Dermis microvascular lymphatic vessel endothelial cell (primary cell): ENCODE results near the gene GNG13. TPM values are rescaled to one million over a fixed set of nuclear protein-coding genes. Genes with fewer than 3 reads are reported as not detected.
A peak's percentile ranks its signal among the peaks of the same experiment; 100 is the strongest.

ENCODE experiments used
- DNase-seq, 2 donors: peaks; one replicate each; pipeline versions ENCODE4 v3.0.0 to v3.0.0-alpha.2; 2010; ENCODE audit warnings: low read depth in 2 of 2
- total RNA-seq: library from RNA; depleted of rRNA; stranded (reverse); fragments of >200 nt; gene quantifications from 2 replicates; pipeline ENCODE4 v1.2.1, GENCODE V29; 2014

GNG13 gene
- total RNA-seq, 1 donor from 2014 or later, result not detected

DNA sequence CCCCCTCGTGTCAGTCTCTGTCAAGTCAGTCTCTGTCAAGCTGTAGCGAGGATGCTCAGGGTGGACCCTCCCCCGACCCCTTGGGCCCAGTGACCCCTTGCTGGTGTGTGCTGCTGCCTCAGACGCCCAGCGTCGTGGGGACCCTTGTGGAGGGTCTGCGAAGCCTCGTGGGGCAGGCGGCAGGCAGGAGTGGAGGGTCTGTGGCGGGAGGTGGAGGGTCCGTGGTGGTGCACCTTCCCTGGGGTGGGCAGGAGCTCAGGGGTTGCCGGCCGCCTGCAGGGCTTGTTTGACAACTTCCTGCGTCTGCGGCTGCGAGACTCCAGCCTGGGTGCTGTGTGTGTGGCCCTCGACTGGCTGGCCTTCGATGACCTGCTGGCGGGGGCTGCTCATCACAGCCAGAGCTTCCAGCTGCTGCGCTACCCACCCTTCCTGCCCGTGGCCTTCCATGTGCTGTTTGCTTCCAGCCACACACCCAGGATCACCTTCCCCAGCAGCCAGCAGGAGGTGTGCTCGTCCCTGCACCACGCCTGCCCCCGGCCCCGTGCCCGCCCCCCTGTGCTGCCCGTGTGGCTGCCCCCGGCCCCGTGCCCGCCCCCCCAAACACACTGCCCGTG lies 5.6 kb downstream of the GNG13 start:
- no peak for DNase-seq

DNA sequence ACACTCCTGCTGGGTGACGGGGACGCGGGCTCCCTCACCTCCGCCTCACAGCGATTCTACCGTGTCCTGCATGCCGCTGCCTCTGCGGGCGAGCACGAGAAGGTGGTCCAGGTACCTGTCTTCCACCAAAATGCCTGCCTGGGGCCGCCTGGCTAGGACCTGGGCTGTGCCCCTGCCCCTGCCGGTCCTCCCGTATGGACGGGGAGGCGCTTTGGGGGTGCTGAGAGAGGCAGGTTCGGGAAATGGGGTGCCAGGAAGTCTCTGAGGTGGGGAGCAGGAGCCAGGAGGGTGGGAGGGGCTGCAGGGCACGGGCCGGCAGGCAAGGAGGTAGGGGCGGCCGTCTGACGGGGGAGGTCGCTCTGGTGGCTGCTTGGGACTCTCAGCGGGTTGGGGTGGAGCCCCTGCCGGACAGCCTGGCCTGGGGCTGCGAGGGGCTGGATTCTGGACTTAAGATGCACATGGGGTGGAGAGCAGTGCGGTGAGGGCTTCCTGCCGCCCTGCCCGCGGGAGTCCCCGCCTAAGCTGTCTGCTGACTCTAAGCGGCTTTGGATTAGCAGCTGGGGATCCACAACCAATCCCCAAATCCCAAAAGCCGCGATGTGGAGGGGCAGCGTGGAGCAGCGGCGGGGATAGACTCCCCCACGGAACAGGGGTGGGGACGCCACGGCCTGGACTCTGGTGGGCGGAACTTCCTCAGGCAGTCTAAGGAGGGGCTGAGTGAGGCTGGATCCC lies 6.3 kb downstream of the GNG13 start:
- DNase-seq, result no peak

DNA sequence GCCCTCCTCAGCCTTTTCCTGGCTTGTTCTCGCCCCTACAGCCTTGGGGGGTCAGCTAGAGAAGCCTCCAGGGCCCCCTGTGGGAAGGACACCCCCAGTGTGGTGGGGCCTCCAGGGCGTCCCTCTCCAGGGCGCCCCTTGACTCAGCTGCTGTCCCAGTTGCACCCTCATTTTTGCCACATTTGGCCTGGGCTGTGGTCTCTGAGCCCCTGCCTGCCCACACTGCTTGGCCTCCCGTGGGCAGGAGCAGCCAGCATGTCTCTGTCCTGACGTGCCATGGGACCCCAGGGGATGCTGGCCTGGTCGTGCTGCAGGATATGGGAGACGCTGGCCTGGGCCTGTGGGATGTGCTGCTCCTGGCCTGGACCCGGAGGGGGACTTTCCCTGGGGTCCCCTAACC lies 7.1 kb downstream of the GNG13 start:
- DNase-seq, result no peak

DNA sequence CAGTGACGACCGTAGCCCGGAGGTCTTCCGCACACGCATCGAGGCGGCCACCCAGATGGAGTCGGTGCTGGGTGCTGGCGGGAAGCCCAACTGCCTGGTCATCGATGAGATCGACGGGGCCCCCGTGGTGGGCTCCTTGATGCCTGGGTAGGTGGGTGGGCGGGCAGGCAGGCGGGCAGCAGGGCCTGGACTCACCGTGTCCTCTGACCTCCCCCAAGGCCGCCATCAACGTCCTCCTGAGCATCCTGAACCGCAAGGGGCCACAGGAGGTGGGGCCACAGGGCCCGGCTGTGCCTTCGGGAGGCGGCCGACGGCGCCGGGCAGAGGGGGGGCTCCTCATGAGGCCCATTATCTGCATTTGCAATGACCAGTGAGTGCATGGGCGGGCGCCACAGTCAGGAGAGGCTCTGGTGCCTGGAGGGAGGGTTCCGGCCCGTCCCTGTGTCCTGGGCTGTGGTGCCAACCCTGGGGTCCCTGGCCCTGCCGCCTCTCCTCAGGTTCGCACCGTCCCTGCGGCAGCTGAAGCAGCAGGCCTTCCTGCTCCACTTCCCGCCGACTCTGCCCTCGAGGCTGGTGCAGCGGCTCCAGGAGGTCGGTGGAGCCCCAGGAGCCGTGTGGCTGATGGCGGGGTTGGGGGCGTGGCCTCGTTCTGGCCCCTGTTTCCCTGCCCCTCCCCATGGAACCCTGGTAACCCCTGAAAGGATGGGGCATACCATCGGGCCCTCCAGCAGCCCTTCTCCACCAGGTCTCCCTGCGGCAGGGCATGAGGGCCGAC lies 8.1 kb downstream of the GNG13 start:
- DNase-seq, result no peak

DNA sequence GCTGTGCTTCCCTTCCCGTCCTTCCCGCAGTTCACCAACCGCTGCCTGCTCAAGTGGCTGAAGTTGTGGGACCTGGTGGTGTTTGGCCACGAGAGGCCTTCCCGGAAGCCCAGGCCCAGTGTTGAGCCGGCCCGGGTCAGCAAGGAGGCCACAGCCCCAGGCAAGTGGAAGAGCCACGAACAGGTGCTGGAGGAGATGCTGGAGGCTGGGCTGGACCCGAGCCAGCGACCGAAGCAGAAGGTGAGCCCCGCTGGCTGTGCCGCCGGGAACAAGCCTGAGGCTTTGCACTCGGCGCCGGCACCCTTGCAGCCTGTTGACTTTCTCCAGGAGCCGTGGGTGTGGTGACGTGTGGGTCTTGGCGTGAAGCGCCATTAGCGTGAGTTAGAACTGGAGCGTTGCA lies 9.4 kb downstream of the GNG13 start:
- DNase-seq, result no peak

DNA sequence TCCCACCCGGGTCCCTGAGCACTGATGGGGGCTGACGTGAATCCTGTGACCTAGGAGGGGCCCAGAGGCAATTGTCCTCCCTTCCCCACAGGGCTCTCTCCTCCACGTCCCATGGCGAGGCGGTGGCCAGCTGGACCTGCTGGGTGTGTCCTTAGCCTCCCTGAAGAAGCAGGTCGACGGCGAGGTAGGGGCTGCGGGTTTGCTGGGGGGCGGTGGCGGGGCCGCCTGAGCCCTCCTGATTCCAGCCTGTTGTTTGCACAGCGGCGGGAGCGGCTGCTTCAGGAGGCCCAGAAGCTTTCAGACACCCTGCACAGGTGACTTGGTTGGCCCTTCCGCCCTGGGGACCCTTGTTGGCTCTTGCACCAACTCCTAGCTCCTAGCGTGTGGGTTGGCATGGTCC lies 10.4 kb downstream of the GNG13 start:
- no peak for DNase-seq

DNA sequence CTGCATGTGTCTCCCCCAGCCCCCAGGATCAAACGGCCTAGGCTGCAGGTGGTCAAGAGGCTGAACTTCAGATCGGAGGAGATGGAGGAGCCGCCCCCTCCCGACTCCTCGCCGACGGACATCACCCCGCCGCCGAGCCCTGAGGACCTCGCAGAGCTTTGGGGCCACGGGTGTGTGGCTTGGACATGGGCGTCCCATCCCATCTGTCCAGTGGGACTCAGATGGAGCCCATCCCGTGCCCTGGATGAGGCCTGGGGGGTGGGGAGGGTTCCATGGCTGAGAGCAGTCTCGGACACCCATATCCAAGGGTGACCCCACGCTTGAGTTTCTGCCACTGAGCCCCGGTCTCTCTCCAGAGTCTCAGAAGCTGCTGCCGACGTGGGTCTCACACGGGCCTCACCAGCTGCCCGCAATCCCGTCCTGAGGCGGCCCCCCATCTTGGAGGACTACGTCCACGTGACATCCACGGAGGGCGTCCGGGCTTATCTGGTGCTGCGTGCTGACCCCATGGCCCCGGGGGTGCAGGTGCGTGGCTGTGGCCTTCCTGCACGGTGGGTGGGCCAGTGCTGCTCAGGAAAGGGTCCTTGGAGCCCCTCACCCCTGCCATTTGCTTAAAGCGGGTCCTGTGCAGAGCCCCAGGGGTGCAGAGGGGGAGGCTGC lies 11.2 kb downstream of the GNG13 start:
- no peak for DNase-seq

DNA sequence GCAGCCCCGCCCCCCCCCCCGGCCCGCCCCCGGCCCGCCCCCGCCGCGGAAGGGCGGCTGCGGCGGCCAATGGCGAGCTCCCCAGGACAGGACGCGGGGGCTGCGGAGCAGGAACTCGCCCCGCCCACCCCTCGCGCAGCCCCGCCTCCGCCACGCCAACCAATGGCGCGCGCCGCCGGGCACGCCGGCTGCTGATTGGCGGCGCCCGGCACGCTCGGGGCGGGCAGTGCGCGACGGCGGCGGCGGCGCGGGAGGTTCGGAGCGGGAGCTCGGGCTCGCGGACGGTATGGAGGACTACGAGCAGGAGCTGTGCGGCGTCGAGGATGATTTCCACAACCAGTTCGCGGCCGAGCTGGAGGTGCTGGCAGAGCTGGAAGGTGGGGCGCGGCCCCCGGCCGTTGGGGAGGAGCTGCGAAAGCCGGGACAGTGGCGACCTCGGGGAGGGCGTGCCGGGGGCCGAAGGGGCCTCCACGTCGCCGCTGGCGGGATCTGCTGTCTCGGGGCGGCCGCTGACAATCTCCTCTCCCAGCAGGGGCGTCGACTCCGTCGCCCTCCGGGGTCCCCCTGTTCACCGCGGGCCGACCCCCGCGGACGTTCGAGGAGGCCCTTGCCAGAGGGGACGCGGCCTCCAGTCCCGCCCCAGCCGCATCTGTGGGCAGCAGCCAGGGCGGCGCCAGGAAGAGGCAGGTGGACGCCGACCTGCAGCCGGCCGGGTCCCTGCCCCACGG lies 12.0 kb downstream of the GNG13 start, which contains the start of gene CHTF18:
Gene CHTF18, plus strand, starts transcription at position 222 of the 728 bp plus-strand sequence. Its CDS starts 65 bp downstream, at position 287.
- peak; percentile 74 to 95 for DNase-seq

DNA sequence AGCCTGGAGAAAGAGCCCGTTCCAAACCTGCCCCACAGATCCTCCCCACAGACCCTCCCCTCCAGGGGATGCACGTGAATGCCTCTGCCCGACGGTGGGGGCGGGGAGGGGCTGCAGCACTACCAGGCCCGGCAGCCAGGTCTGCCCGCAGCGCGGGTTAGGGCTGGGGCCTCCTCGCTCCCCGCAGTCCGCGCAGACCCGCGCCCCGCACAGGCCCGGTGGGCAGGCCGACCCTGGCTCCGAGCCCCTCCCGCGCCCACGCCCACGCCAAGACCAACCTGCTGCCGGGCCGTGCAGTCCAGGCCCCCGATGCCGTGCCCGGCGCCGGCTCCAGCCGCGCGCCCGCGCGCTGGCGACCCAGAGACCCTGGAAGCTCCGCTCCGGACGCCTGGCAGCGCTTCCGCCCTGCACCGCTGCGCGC lies 12.5 kb downstream of the GNG13 start, which contains the start of gene RPUSD1:
Gene RPUSD1, minus strand, starts transcription at position 404 of the 421 bp plus-strand sequence. CDS start 644 bp downstream, outside the sequence.
- no peak for DNase-seq

DNA sequence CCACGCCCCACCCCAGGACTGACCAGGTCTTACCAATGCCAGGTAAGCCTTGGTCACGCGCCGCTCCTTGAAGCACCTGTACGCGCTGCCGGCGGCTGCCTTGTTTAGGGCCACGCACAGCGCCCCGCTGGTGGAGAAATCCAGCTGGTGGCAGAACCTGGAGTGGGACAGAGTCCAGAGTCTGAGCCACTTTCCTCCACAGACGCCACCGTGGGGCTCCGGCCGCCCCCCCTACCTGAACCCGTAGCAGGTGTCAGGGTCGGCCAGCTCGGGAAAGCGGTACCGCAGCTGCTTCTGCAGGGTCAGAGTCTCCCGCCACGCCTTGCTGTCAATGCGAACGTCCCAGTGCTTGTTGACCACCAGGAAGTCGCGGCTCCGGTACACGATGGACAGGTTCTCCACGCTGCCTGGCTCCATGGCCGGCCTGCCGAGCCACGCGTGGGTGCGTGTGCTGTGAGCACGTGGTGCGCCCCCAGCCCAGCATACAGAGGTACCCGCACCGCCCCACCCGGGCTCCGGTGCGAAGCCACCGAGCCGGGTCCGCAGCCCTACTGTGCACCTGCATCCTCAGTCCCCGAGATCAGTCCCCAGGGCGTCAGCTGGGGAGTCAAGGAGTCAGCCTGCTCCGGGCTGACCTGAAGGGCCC lies 13.1 kb downstream of the GNG13 start:
- DNase-seq, result no peak

DNA sequence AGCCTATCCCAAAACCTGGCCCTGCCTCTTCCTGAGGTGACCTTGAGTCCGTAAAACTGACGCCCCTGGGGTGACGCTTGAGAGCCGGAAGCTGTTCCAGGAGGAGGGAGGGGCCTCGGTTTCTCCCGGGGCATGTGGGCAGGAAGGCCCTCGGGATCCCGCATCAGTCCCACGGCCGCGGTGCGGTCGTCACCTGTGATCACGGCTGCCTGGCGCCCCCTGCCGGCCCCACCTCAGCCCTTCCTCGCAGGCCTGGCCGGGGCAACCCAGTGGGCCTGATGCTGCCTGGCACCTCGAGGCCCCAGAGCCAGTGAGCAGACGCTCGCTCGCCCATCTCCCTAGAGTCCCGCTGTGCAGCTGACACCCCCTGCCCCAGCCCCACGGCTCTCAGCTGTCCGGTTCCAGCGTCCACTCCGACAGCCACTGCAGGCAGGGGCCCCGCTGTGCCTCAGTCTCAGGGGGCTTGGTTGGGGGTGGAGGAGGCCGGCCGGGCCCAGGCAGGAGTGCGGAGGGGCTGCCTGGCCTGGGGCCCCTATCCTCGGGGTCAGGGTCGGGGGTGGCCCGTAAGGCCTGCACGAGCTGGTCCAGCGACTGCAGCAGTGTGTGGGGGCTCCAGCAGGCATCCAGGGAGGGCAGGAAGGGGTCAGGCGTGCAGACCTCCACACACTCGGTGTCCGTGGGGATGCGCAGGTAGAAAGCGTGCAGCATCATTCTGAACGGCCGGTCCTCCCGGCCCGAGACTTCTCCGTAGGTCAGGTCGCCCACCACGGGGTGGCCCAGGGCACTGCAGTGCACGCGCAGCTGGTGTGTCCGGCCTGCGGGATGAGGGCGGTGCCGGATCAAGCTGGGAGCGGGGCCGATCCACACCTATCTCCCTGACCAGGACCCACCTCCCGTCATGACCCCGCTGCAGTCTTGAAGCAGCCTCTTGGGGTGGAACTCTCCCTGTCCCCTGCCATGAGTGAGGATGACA lies 14.7 kb downstream of the GNG13 start:
- peak; percentile 18 to 58 for DNase-seq

DNA sequence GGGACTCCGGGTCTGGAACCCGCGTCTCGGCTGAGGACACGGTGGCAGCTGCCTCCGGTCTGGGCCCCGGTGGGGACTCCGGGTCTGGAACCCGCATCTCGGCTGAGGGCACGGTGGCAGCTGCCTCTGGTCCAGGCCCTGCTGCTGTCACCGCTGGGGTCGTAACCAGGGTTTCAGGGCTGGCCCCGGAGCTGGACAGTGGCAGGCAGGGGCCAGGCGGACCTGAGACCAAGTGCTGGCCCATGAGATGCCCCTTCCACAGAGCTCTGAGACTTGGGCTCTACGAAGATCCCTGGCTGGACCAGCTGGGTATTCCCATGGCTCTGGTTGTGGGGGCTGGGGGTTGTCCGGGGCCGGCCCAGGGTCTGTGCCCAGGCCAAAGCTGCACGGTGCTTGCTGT lies 16.1 kb downstream of the GNG13 start:
- no peak for DNase-seq

DNA sequence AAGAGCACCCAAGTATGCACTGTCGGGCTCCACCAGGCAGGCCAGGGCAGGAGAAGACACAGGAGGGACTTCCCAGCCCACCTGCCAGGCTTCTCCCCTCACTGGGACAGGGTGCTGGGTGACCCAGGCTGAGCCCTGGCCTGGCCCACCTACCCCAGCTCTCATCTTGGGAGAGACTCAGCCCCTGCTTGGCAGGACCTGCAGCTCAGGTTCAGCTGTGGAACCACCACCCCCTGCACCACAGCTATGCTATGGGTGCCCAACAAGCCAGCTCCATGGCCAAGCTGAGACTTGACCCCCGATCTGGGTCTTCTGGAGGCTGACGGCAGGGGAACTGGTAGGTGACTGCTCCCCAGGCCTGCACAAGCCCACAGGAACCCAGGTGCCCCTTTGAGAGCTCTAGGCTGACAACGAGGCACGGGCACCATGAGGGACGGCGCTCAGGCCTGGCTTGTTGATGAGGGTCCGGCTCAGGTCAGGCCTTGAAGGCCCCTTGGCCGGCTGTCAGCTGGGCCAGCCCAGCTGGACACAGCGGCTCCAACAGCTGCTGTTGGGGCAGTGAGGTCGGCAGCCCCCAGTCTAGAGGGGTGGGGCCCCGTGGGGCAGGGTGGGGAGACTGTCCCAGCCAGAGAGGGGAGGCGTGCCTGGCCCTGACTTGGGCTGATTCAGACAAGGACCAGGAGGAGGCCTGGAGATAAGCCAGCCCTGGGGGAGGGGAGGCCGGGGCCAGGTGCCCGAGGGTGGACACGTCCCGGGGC lies 17.0 kb downstream of the GNG13 start:
- no peak for DNase-seq

DNA sequence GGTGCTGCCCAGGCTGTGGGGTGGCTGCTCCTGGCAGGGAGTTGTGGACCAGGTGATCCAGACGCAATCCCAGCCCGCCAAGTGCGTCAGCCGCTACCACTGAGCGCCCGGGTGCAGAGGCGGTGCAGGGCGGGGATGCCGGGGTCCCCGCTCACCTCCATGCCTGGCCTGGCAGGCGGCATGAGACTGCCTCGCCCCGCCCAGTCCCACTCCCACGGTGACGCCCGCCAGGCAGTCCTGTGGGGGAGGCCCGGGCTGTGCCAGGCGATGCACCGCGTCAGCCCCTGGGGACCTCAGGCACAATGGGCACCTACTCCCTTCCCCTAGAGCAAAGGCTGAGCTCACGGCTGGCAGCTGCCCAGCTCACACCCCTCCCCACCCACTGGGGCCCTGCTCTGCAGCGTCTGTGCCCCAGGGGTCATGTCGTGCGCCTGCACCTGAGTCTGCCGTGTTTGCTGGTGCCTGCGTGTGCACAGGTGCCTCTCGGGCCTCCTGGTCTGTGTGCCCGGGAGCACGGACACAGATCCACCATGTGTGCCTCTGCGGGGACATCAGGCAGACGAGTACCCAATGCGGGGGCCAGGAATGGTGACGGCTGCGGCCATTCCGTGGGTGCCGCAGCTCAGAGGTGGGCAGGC lies 17.6 kb downstream of the GNG13 start:
- no peak for DNase-seq

DNA sequence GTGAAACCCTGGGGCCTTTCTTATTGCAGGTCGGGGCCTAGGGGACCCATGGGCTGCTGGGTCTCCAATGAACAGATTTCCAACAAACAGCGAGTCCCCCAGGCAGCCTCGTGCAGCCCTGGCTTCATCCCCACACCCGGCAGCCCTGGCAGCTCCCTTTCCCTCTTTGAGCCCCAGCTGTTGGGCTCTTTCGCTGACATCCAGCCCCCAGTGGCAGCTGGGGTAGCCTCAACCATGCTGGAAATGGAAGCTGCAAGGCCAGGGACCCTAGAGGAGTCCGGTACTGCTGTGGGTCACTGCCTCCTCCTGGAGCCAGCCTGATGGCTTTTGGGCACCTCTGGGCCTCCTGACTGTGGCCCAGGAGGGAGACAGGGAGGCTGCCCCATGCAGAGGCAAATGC lies 18.3 kb downstream of the GNG13 start:
- DNase-seq, result no peak

DNA sequence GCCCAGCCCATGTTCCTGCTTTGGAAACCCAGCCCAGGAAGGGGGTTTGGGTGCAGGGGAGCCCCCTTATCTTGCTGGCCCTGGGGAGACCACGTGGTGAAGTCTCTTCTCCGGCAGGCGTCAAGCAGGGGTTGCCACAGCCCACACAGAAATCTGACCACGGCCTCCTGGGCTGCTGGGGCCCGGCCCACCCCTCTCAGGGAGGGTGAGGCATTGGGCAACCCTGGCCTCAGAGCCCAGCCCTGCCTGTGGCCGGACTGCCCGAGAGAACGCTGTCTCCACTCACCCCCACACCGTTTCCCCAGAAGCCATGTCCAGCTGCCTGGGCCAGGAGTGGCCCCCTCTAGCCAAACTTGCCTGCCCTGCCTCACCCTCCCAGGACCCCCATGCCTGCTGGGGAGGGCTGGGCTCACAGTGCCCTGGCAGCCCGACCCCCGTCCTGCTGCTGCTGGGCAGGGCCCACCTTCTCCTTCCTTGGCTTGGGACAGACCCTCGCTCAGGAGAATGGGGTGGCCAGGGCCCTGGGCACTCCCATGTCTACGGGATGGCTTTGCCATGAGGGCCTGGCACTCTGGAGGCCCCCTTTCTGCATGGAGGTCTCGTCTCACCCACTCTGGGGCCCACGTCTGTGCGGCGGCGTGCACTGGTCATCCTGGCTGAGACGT lies 19.1 kb downstream of the GNG13 start:
- DNase-seq, result no peak

DNA sequence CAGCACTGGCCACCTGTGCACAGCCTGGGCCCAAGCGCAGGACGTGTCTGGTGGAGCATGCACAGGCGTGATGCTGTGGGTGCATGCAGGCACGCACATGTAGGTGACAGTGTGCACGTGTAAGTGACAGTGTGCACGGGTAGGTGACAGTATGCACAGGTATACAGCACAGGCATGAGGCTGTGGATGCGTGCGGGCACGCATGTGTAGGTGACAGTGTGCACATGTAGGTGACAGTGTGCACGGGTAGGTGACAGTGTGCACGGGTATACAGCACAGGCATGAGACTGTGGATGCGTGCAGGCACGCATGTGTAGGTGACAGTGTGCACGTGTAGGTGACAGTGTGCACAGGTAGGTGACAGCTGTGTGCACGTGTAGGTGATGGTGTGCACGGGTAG lies 20.2 kb downstream of the GNG13 start:
- DNase-seq, result no peak

DNA sequence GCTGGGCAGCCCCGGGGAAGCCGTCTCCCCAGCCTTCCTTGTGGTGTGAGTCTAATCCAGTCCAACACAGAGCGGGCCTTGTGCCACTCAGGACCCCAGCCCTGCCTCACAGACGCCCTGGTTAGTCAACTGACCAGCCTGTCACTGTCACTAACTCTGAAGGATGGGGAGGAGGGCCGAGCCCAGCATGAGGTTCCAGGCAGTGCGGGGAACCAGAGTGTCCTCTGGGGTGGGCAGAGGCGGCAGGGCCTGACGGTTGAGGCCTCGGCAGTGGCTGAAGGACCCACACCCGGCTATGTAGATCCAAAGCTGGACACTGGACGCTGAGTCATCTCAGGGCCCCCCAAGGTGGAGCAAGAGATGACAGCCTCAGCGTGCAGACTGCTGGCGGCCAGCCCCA lies 21.0 kb downstream of the GNG13 start:
- no peak for DNase-seq
